A549 (cell line): ENCODE results near the gene PAXX. TPM values are rescaled to one million over a fixed set of nuclear protein-coding genes. Genes with fewer than 3 reads are reported as not detected.

Experiments used
- ATAC-seq, 2 experiments: fragments of 200-7000 bp in 1 of 2; fragments of >200 bp in 1 of 2; cut with Nextera tagmentation in 1 of 2; cut with Tn5 transposase in 1 of 2; 3 replicates each; pipeline versions ENCODE4 v1.8.0 to v1.9.1; 2018 to 2020; ENCODE audit warnings: mild to moderate bottlenecking in 1 of 2, moderate library complexity in 1 of 2
- CTCF ChIA-PET: fragments of 300-600 bp; sonication (Branson Sonifier 250); formaldehyde crosslinking; extraction: SDS; loops from one replicate; lab custom pipeline; 2021; ENCODE audit warnings: antibody characterized with exemption, inconsistent platforms; lab: Yijun Ruan, JAX
- POLR2A ChIA-PET: fragments of 350-600 bp; formaldehyde crosslinking; extraction: SDS; loops from one replicate; lab custom pipeline; 2021; ENCODE audit warnings: antibody characterized with exemption, inconsistent platforms; lab: Yijun Ruan, JAX
- DNase-seq, 2 experiments: peaks; one replicate each; pipeline versions ENCODE4 v3.0.0 to v3.0.0-alpha.2; 2011 to 2016; ENCODE audit warnings: low read depth in 1 of 2, low spot score in 1 of 2
- FAIRE-seq: peaks from 2 replicates; lab custom pipeline; 2011; peaks lifted over from hg19 to GRCh38; lab: Jason Lieb, UNC
- H3K27ac ChIP-seq, 2 experiments: fragments of >200 bp; sonication (Bioruptor Twin); formaldehyde crosslinking; 3 replicates each; pipeline ENCODE4 v1.5.1; 2016 to 2017
- H3K4me1 ChIP-seq: fragments of >200 bp; sonication (Bioruptor Twin); formaldehyde crosslinking; 3 replicates; pipeline ENCODE4 v1.6.1; 2016
- H3K4me2 ChIP-seq: fragments of >200 bp; sonication (Bioruptor Twin); formaldehyde crosslinking; 3 replicates; pipeline ENCODE4 v1.6.1; 2016
- H3K4me3 ChIP-seq: fragments of >200 bp; sonication (Bioruptor Twin); formaldehyde crosslinking; 3 replicates; pipeline ENCODE4 v1.5.1; 2016
- H3K9me3 ChIP-seq: fragments of >200 bp; sonication (Bioruptor Twin); formaldehyde crosslinking; 3 replicates; pipeline ENCODE4 v1.6.1; 2016
- BHLHE40 ChIP-seq: IDR thresholded peaks from 2 replicates; pipeline ENCODE4 v1.6.1; 2012; ENCODE audit warnings: low read depth, low read length, inconsistent platforms
- CBX2 ChIP-seq: fragments of 200-600 bp; sonication (generic); IDR thresholded peaks from 2 replicates; pipeline ENCODE4 v1.6.1; 2016; ENCODE audit warnings: low read depth, mild to moderate bottlenecking, borderline replicate concordance
- ESRRA ChIP-seq: fragments of 150-350 bp; IDR thresholded peaks from 2 replicates; pipeline ENCODE4 v1.6.1; 2014; ENCODE audit warnings: mild to moderate bottlenecking, low read length, borderline replicate concordance
- FOSB ChIP-seq: fragments of 250-450 bp; sonication (Bioruptor Pico); IDR thresholded peaks from 2 replicates; pipeline ENCODE4 v1.5.0; 2020; ENCODE audit warnings: mild to moderate bottlenecking, moderate library complexity
- FOXS1 ChIP-seq: fragments of 250-450 bp; sonication (Bioruptor Pico); IDR thresholded peaks from 2 replicates; pipeline ENCODE4 v1.5.0; 2020; ENCODE audit warnings: mild to moderate bottlenecking, moderate library complexity
- GATA3 ChIP-seq: IDR thresholded peaks from 2 replicates; pipeline ENCODE4 v1.6.1; 2012; ENCODE audit warnings: borderline replicate concordance
- HDAC2 ChIP-seq: fragments of 200-600 bp; sonication (generic); IDR thresholded peaks from 2 replicates; pipeline ENCODE4 v1.6.1; 2016
- HOXA7 ChIP-seq: fragments of 250-450 bp; sonication (Bioruptor Pico); IDR thresholded peaks from 2 replicates; pipeline ENCODE4 v1.5.0; 2020; ENCODE audit warnings: mild to moderate bottlenecking, moderate library complexity
- HOXB13 ChIP-seq: fragments of 250-450 bp; sonication (Bioruptor Pico); IDR thresholded peaks from 2 replicates; pipeline ENCODE4 v1.5.0; 2020; ENCODE audit warnings: low read depth, mild to moderate bottlenecking, moderate library complexity
- KDM1A ChIP-seq: fragments of 200-600 bp; sonication (generic); IDR thresholded peaks from 2 replicates; pipeline ENCODE4 v1.6.1; 2016; ENCODE audit warnings: low read depth, mild to moderate bottlenecking
- MAX ChIP-seq: IDR thresholded peaks from 2 replicates; pipeline ENCODE4 v1.6.1; 2012
- MAZ ChIP-seq: fragments of 150-350 bp; IDR thresholded peaks from 2 replicates; pipeline ENCODE4 v1.6.1; 2014; ENCODE audit warnings: antibody characterized with exemption, low read depth, low read length, borderline replicate concordance
- NR3C1 ChIP-seq: fragments of >200 bp; sonication (Bioruptor Twin); formaldehyde crosslinking; IDR thresholded peaks from 3 replicates; pipeline ENCODE4 v1.6.1; 2017
- POLR2A ChIP-seq: IDR thresholded peaks from 2 replicates; pipeline ENCODE4 v1.6.1; 2012; ENCODE audit warnings: mild to moderate bottlenecking, low read length
- RARB ChIP-seq: fragments of 250-450 bp; sonication (Bioruptor Pico); IDR thresholded peaks from 2 replicates; pipeline ENCODE4 v1.8.0; 2021; ENCODE audit warnings: mild to moderate bottlenecking, moderate library complexity
- RCOR1 ChIP-seq: fragments of 150-350 bp; IDR thresholded peaks from 2 replicates; pipeline ENCODE4 v1.6.1; 2014; ENCODE audit warnings: antibody characterized with exemption, low read length, low read depth
- SMC3 ChIP-seq: fragments of >200 bp; sonication (Bioruptor Twin); formaldehyde crosslinking; IDR thresholded peaks from 3 replicates; pipeline ENCODE4 v1.6.1; 2018; ENCODE audit warnings: inconsistent platforms
- TFCP2L1 ChIP-seq: fragments of 250-450 bp; sonication (Bioruptor Pico); IDR thresholded peaks from 2 replicates; pipeline ENCODE4 v1.5.0; 2021; ENCODE audit warnings: mild to moderate bottlenecking
- TP53 ChIP-seq: fragments of 250-450 bp; sonication (Bioruptor Pico); IDR thresholded peaks from 2 replicates; pipeline ENCODE4 v1.5.0; 2021; ENCODE audit warnings: mild to moderate bottlenecking, moderate library complexity
- ZSCAN20 ChIP-seq: fragments of 250-450 bp; sonication (Bioruptor Pico); IDR thresholded peaks from 2 replicates; pipeline ENCODE4 v1.8.0; 2022; ENCODE audit warnings: mild to moderate bottlenecking, moderate library complexity
- WGBS: methylation state at CpG from one replicate; pipeline ENCODE4 v1.1.6; 2017; ENCODE audit errors: missing lambda C conversion rate; 5-methylcytosine and 5-hydroxymethylcytosine counted together
- polyA plus RNA-seq, 4 experiments: library from polyadenylated mRNA; depleted of rRNA in 3 of 4; stranded (reverse); fragments of >200 nt; fragmentation: RNase III in 1 of 4; extraction: RNeasy Plus Mini Kit Qiagen cat#74134 plus additional on column Dnase treatment in 1 of 4; gene quantifications; 2 replicates in 3 of 4; 3 replicates in 1 of 4; pipeline ENCODE4 v1.2.3, GENCODE V29; 2011 to 2017
- TF ChIP-seq, protein P1 (sequence below): IDR thresholded peaks from 2 replicates; pipeline ENCODE4 v1.6.1; 2012; ENCODE audit warnings: low read depth, borderline replicate concordance

The PAXX gene
- polyA plus RNA-seq, 2 of the 4 experiments (the other 2 are of a cell fraction), result 15.6 to 53.2 TPM

GRCh38 chr9:136997830-136998234 lies 5.6 kb downstream of the PAXX start:
- TF ChIP-seq ESRRA (no peak), HDAC2 (no peak), HOXB13 (CRISPR knock-in tag) (no peak), MAX (no peak), FOXS1 (CRISPR knock-in tag) (no peak), POLR2A (no peak), GATA3 (no peak), TFCP2L1 (CRISPR knock-in tag) (no peak)
- no peak overlapping the region for H3K4me3 ChIP-seq
- ATAC-seq (no peak), FAIRE-seq (no peak), DNase-seq (no peak)
- H3K27ac ChIP-seq, result peak overlapping the region in 1 of 2 experiments; percentile 84; a peak in 2 of 6 replicates
- POLR2A ChIA-PET, result interaction anchor here (0.7 kb wide), 1 partner anchor 29 kb away, joined by 4 read pairs; no protein-coding TSS in a partner anchor
- 92% methylated on average over 18 of the region's 18 CpGs for WGBS
- peaks cover 50% of the 10 kb centered on the region for H3K4me1 ChIP-seq
- H3K4me2 ChIP-seq, result no peak overlapping the region
- no peaks in the 10 kb centered on the region for H3K9me3 ChIP-seq
- CTCF ChIA-PET, result interaction anchor here (2.6 to 6.6 kb wide), 2 partner anchors 31 to 37 kb away, joined by 18 to 34 read pairs; partner anchors contain the start of gene ABCA2

GRCh38 chr9:137000177-137000930 lies 8.1 kb downstream of the PAXX start:
- TF ChIP-seq POLR2A (no peak), HOXA7 (CRISPR knock-in tag) (no peak), CBX2 (no peak), RARB (no peak)
- Histone ChIP-seq H3K9me3 (no peaks in the 10 kb centered on the region), H3K4me3 (no peak overlapping the region), H3K27ac (peak overlapping the region in 1 of 2 experiments; percentile 22; a peak in 1 of 6 replicates), H3K4me1 (peaks cover 41% of the 10 kb centered on the region), H3K4me2 (peak overlapping the region; percentile 25; the same call in 1 of the 3 replicates)
- DNase-seq, result no peak
- no peak for ATAC-seq
- 75% methylated on average over 9 of the region's 10 CpGs for WGBS
- no peak for FAIRE-seq
- CTCF ChIA-PET, result interaction anchor here (0.7 to 2.5 kb wide), 7 partner anchors 27 to 158 kb away, joined by 3 to 11 read pairs (median 5); partner anchors contain the start of gene AJM1
- POLR2A ChIA-PET, result interaction anchor here (1.0 kb wide), 1 partner anchor 9 kb away, joined by 5 read pairs; no protein-coding TSS in a partner anchor

- CTCF ChIA-PET, result interaction anchor here (0.7 to 6.1 kb wide), 8 partner anchors 8 to 421 kb away, joined by 3 to 37 read pairs (median 7); partner anchors contain the start of genes ABCA2 and EXD3
- H3K9me3 ChIP-seq, result no peaks in the 10 kb centered on the region
- no peak overlapping the region for H3K4me3 ChIP-seq
- ATAC-seq (no peak), FAIRE-seq (no peak), DNase-seq (no peak)
- 70% methylated on average over 20 of the region's 20 CpGs for whole genome bisulfite sequencing
- POLR2A ChIA-PET, result interaction anchor here (0.6 to 1.5 kb wide), 3 partner anchors 10 to 11 kb away, joined by 3 to 5 read pairs (median 5); partner anchors contain the start of gene PAXX
- TF ChIP-seq KDM1A (no peak), RCOR1 (no peak), ZSCAN20 (CRISPR knock-in tag) (no peak), GATA3 (no peak), TP53 (no peak), BHLHE40 (no peak), SMC3 (no peak), NR3C1 (no peak), FOSB (CRISPR knock-in tag) (no peak), RARB (no peak), MAZ (no peak)
- TF ChIP-seq, protein P1, sequence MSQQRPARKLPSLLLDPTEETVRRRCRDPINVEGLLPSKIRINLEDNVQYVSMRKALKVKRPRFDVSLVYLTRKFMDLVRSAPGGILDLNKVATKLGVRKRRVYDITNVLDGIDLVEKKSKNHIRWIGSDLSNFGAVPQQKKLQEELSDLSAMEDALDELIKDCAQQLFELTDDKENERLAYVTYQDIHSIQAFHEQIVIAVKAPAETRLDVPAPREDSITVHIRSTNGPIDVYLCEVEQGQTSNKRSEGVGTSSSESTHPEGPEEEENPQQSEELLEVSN, result no peak
- peaks cover 25% of the 10 kb centered on the region for H3K4me1 ChIP-seq
- H3K27ac ChIP-seq, result no peak overlapping the region
- no peak overlapping the region for H3K4me2 ChIP-seq
Measured at GRCh38 chr9:137001857-137002645, 9.8 kb downstream of the PAXX start.
